ENCODE data around the gene ABCB1.

Gene ABCB1

DNA sequence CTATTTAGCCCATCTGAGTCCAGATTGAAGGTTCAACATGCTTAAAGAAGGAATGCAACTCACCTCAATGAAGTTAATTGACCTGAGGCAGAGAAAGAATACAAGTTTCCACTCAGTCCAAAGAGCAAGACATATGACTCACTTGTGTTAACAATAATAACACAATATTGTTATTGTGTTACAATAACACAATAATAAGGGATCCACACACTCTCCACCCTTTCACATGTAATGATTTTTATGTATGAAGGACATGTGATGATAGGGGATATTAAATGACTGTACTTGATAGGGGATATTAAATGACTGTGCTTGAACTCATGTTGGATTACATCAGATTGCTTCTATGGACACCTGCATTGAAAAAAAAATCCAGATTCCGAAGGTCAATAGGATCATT is 3.6 kb upstream of the ABCB1 start:
- Histone ChIP-seq H3K27me3 (ENCODE audit: control insufficient read depth, insufficient read depth, low read length) (peaks cover 29% of the 10 kb centered on the region), H3K9ac (ENCODE audit: low read depth, low read length) (no peak overlapping the region), H3K36me3 (ENCODE audit: control insufficient read depth, insufficient read depth, low read length) (no peaks in the 10 kb centered on the region), H3K9me3 (ENCODE audit: control insufficient read depth, insufficient read depth, low read length) (no peaks in the 10 kb centered on the region), H3K4me3 (ENCODE audit: low read depth, low read length) (no peak overlapping the region), H3K27ac (ENCODE audit: low read depth, low read length) (no peak overlapping the region), H3K4me1 (ENCODE audit: control insufficient read depth, insufficient read depth, low read length) (no peaks in the 10 kb centered on the region)

DNA sequence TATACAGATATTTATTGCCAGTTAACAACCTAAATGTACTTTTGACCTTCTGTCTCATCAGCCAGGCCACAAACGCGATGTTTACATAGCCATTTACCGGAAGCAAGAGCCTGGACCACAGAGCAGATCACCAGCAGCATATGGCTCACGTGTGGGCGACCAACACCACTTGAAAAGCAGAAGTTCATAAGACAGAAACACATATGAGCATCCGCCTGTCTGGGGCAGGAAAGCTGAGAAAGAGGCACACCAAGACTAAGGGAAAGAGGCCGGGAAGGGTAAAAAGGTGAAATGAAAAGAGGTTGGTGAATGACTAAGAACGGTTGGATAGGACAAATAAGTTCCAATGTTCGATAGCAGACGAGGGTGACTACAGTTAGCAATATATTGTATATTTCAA is 1.3 kb downstream of the ABCB1 start:
- Histone ChIP-seq H3K4me3 (ENCODE audit: low read depth, low read length) (no peak overlapping the region), H3K9me3 (ENCODE audit: control insufficient read depth, insufficient read depth, low read length) (no peaks in the 10 kb centered on the region), H3K27ac (ENCODE audit: low read depth, low read length) (no peak overlapping the region), H3K4me1 (ENCODE audit: control insufficient read depth, insufficient read depth, low read length) (no peaks in the 10 kb centered on the region), H3K9ac (ENCODE audit: low read depth, low read length) (no peak overlapping the region), H3K36me3 (ENCODE audit: control insufficient read depth, insufficient read depth, low read length) (no peaks in the 10 kb centered on the region), H3K27me3 (ENCODE audit: control insufficient read depth, insufficient read depth, low read length) (peaks cover 46% of the 10 kb centered on the region)

DNA sequence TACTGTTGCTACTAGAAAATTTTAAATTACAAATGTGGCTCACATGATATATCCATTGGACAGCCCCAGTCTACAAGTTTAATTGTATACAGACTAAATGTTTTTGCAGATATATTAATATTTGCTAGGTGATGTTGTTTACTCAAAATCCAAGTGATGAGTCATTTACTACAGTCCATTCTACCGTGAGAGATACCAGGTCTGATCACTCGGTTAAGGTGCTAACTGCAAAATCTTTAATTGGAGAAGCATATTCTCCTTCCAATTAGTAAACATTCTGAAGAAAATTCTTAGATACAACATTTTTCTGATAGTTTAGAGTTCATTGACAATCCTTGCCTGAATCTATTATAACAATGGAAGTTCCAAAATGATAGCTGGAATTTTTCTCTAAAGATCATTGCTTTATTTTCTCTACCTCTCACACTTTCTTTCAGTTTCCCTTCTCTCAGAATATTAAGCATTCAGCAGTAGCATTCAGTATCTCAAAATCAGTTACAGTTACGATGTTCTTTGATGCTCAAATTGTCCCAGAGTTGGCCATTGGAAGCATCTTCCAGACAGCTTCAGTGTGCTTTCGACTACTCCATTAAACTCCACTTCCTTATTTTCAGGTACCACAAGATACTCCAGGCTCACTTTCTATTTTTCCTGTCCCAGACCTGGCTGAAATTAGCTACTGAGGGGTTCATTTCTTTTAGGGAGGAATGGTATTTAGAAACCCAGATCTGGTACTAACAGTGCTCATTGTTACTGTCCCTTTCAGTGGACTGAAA is 2.3 kb downstream of the ABCB1 start:
- no peaks in the 10 kb centered on the region for H3K4me1 ChIP-seq (ENCODE audit: control insufficient read depth, insufficient read depth, low read length)
- no peak overlapping the region for H3K9ac ChIP-seq (ENCODE audit: low read depth, low read length)
- peaks cover 46% of the 10 kb centered on the region for H3K27me3 ChIP-seq (ENCODE audit: control insufficient read depth, insufficient read depth, low read length)
- no peaks in the 10 kb centered on the region for H3K9me3 ChIP-seq (ENCODE audit: control insufficient read depth, insufficient read depth, low read length)
- no peak overlapping the region for H3K4me3 ChIP-seq (ENCODE audit: low read depth, low read length)
- no peak overlapping the region for H3K27ac ChIP-seq (ENCODE audit: low read depth, low read length)
- no peaks in the 10 kb centered on the region for H3K36me3 ChIP-seq (ENCODE audit: control insufficient read depth, insufficient read depth, low read length)

DNA sequence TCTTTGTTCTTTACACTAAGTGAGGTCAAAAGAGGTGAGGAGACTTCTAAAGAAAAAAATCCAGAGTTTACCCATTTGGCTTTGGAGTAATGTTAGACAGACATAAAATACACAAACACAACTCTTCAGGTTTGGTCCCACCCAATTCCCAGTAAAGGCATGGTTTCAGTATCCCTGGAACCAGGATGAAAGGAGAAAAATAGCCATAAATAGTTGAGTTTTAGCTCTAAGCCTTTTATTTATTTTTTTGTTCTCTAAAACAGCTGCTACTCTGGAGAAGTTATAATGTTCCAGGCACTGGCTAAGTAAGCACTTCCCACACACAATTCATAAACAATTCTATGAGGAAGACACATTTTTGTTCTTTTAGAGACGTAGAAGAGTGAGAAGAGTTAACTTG is 4.0 kb downstream of the ABCB1 start:
- no peak overlapping the region for H3K4me3 ChIP-seq (ENCODE audit: low read depth, low read length)
- H3K36me3 ChIP-seq (ENCODE audit: control insufficient read depth, insufficient read depth, low read length) = no peaks in the 10 kb centered on the region
- H3K9me3 ChIP-seq (ENCODE audit: control insufficient read depth, insufficient read depth, low read length) = no peaks in the 10 kb centered on the region
- H3K27ac ChIP-seq (ENCODE audit: low read depth, low read length) = no peak overlapping the region
- no peak overlapping the region for H3K9ac ChIP-seq (ENCODE audit: low read depth, low read length)
- H3K27me3 ChIP-seq (ENCODE audit: control insufficient read depth, insufficient read depth, low read length) = peaks cover 42% of the 10 kb centered on the region
- no peaks in the 10 kb centered on the region for H3K4me1 ChIP-seq (ENCODE audit: control insufficient read depth, insufficient read depth, low read length)

DNA sequence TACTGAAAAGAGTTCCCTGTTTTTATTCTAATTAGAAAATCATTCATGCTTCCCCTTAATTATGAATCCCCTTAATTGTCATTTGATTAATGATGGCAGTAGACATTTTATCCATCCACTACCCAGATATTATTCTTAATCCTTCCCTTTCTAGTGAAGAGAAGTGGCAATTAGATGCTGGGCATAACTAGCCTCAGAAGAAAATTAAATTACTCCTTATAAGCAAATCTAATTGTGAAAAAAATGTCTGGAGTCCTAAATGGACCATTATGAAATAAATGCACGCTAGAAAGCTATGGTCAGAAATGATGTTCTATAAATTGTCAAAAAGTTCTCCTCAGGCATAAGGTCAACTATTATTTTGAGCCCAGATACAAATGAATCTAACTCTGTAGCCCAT is 4.5 kb downstream of the ABCB1 start:
- no peaks in the 10 kb centered on the region for H3K9me3 ChIP-seq (ENCODE audit: control insufficient read depth, insufficient read depth, low read length)
- H3K36me3 ChIP-seq (ENCODE audit: control insufficient read depth, insufficient read depth, low read length) = no peaks in the 10 kb centered on the region
- H3K9ac ChIP-seq (ENCODE audit: low read depth, low read length) = no peak overlapping the region
- no peak overlapping the region for H3K27ac ChIP-seq (ENCODE audit: low read depth, low read length)
- H3K27me3 ChIP-seq (ENCODE audit: control insufficient read depth, insufficient read depth, low read length) = peaks cover 36% of the 10 kb centered on the region
- H3K4me3 ChIP-seq (ENCODE audit: low read depth, low read length) = no peak overlapping the region
- H3K4me1 ChIP-seq (ENCODE audit: control insufficient read depth, insufficient read depth, low read length) = no peaks in the 10 kb centered on the region

DNA sequence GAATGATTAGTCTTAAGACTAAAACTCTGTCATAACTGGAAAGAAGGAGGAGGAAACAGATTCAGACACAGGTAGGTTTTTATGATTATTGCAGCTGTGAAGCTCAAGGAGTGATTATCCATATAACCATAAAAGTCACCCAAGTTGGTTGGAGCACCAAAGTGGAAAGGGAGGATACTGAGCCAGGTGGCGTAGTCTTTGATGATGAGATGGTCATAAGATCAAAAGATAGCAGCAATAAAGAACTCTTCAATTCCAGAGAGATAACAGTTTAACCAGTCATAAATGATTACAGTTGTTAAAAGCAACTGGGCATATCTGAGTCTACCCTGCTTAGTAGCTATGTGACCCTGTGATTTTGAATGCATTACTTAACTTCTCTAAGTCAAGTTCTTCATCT is 8.4 kb downstream of the ABCB1 start:
- Histone ChIP-seq H3K4me1 (ENCODE audit: control insufficient read depth, insufficient read depth, low read length) (no peaks in the 10 kb centered on the region), H3K9ac (ENCODE audit: low read depth, low read length) (no peak overlapping the region), H3K9me3 (ENCODE audit: control insufficient read depth, insufficient read depth, low read length) (no peaks in the 10 kb centered on the region), H3K27me3 (ENCODE audit: control insufficient read depth, insufficient read depth, low read length) (no peaks in the 10 kb centered on the region), H3K27ac (ENCODE audit: low read depth, low read length) (no peak overlapping the region), H3K4me3 (ENCODE audit: low read depth, low read length) (no peak overlapping the region), H3K36me3 (ENCODE audit: control insufficient read depth, insufficient read depth, low read length) (no peaks in the 10 kb centered on the region)

DNA sequence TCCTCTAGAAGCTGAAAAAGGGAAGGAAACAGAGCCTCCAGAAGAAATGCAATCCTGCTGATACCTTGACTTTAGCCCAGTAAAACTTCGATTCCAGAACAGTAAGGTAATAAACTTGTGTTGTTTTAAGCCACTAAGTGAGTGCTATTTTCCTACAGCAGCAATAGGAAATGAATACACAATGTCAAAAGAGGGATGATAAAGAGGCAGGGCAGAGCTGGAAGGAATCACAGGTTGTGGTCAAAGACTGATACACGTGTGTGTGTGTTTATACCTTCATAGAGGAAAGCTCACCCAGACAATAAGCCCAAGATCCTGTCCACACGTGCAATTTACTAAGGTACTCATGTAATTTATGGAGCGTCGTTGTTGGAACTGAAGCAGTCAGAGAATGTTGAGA is 9.5 kb downstream of the ABCB1 start:
- Histone ChIP-seq H3K27me3 (ENCODE audit: control insufficient read depth, insufficient read depth, low read length) (no peaks in the 10 kb centered on the region), H3K27ac (ENCODE audit: low read depth, low read length) (no peak overlapping the region), H3K4me3 (ENCODE audit: low read depth, low read length) (no peak overlapping the region), H3K36me3 (ENCODE audit: control insufficient read depth, insufficient read depth, low read length) (no peaks in the 10 kb centered on the region), H3K9ac (ENCODE audit: low read depth, low read length) (no peak overlapping the region), H3K4me1 (ENCODE audit: control insufficient read depth, insufficient read depth, low read length) (no peaks in the 10 kb centered on the region), H3K9me3 (ENCODE audit: control insufficient read depth, insufficient read depth, low read length) (no peaks in the 10 kb centered on the region)

DNA sequence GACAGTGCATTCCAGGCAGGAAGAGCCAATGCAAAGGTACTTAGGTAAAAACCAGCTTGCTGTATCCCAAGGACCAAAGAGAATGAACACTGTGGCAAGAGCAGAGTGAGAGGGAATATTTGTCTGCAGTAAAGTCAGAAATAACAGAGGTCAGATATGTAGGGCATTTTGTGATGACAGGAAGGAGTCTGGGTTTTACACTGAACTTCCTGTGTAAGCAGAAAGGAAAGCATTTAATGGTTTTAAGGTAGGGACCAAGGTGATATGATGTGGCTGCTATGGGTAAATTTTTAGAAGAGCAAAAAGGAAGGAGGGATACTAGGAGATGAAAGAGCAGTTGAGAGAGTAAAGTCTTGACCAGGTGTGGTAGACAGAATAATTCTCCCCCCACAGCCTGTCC is 10.1 kb downstream of the ABCB1 start:
- Histone ChIP-seq H3K27me3 (ENCODE audit: control insufficient read depth, insufficient read depth, low read length) (no peaks in the 10 kb centered on the region), H3K4me3 (ENCODE audit: low read depth, low read length) (no peak overlapping the region), H3K9ac (ENCODE audit: low read depth, low read length) (no peak overlapping the region), H3K9me3 (ENCODE audit: control insufficient read depth, insufficient read depth, low read length) (no peaks in the 10 kb centered on the region), H3K36me3 (ENCODE audit: control insufficient read depth, insufficient read depth, low read length) (no peaks in the 10 kb centered on the region), H3K27ac (ENCODE audit: low read depth, low read length) (no peak overlapping the region), H3K4me1 (ENCODE audit: control insufficient read depth, insufficient read depth, low read length) (no peaks in the 10 kb centered on the region)

DNA sequence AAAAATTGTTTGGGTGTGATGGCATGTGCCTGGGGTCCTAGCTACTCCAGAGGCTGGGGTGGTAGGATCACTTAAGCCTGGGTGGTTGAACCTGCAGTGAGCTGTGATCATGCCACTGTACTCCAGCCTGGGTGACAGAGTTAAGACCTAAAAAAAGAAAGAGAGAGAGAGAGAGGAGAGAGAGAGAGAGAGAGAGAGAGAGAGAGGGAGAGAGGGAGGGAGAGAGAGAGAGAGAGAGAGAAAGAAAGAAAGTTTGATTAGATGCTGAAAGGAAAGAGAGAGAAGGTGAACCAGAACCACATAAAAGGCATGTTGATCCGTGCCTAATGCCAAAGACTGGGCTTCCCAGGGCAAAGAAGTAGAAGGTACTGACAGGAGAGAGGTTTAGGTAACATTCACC is 11.1 kb downstream of the ABCB1 start:
- no peaks in the 10 kb centered on the region for H3K36me3 ChIP-seq (ENCODE audit: control insufficient read depth, insufficient read depth, low read length)
- H3K9me3 ChIP-seq (ENCODE audit: control insufficient read depth, insufficient read depth, low read length) = no peaks in the 10 kb centered on the region
- no peaks in the 10 kb centered on the region for H3K4me1 ChIP-seq (ENCODE audit: control insufficient read depth, insufficient read depth, low read length)
- H3K9ac ChIP-seq (ENCODE audit: low read depth, low read length) = no peak overlapping the region
- H3K27ac ChIP-seq (ENCODE audit: low read depth, low read length) = no peak overlapping the region
- H3K4me3 ChIP-seq (ENCODE audit: low read depth, low read length) = no peak overlapping the region
- H3K27me3 ChIP-seq (ENCODE audit: control insufficient read depth, insufficient read depth, low read length) = no peaks in the 10 kb centered on the region

DNA sequence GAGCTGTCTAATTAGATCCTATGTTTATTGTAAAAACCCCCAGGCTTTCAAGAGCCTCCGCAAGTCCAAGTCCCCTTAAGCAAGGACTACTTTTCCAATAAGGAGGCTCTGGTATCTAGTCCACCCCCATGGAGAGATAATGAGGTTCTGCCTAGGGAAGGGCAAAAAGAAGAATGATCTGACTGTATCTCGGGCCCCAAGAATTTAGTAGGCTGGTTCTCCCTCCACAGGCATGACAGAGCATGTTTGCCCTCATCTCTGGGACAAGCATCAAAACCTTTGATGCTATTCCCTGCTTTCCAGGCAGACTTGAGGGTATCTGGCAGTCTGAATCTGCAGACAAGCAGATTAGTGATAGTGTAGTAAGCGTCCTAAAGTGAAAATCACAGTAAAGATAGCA is 19.0 kb downstream of the ABCB1 start:
- H3K4me1 ChIP-seq (ENCODE audit: control insufficient read depth, insufficient read depth, low read length) = no peaks in the 10 kb centered on the region
- H3K36me3 ChIP-seq (ENCODE audit: control insufficient read depth, insufficient read depth, low read length) = no peaks in the 10 kb centered on the region
- H3K27me3 ChIP-seq (ENCODE audit: control insufficient read depth, insufficient read depth, low read length) = no peaks in the 10 kb centered on the region
- H3K9ac ChIP-seq (ENCODE audit: low read depth, low read length) = no peak overlapping the region
- no peak overlapping the region for H3K27ac ChIP-seq (ENCODE audit: low read depth, low read length)
- no peak overlapping the region for H3K4me3 ChIP-seq (ENCODE audit: low read depth, low read length)
- no peaks in the 10 kb centered on the region for H3K9me3 ChIP-seq (ENCODE audit: control insufficient read depth, insufficient read depth, low read length)

DNA sequence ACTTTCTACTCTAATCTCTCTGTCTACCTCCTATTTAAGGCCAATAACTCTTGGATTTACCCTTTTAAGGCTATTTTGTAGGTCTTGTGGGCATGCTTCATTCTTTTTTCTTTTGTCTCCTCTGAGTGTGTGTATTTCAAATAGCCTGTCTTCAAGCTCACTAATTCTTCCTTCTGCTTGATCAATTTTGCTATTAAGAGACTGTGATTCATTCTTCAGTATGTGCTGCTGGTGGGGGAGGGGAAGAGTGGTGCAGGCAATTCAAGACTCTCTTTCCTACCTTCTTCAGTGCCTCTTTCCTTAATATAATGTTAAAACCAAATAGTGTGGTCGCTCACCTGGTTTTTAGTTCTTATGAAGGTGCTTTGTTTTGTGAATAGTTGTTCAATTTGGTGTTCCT is 20.0 kb downstream of the ABCB1 start:
- Histone ChIP-seq H3K9ac (ENCODE audit: low read depth, low read length) (no peak overlapping the region), H3K27ac (ENCODE audit: low read depth, low read length) (no peak overlapping the region), H3K36me3 (ENCODE audit: control insufficient read depth, insufficient read depth, low read length) (no peaks in the 10 kb centered on the region), H3K9me3 (ENCODE audit: control insufficient read depth, insufficient read depth, low read length) (no peaks in the 10 kb centered on the region), H3K27me3 (ENCODE audit: control insufficient read depth, insufficient read depth, low read length) (no peaks in the 10 kb centered on the region), H3K4me1 (ENCODE audit: control insufficient read depth, insufficient read depth, low read length) (no peaks in the 10 kb centered on the region), H3K4me3 (ENCODE audit: low read depth, low read length) (no peak overlapping the region)
